ENCODE results near the gene SVIL.
"Not testable (repeated sequence)": the region's sequence is repeated elsewhere in the genome, so short reads cannot be mapped to it uniquely, and the experiment has no call there.

Gene SVIL

DNA sequence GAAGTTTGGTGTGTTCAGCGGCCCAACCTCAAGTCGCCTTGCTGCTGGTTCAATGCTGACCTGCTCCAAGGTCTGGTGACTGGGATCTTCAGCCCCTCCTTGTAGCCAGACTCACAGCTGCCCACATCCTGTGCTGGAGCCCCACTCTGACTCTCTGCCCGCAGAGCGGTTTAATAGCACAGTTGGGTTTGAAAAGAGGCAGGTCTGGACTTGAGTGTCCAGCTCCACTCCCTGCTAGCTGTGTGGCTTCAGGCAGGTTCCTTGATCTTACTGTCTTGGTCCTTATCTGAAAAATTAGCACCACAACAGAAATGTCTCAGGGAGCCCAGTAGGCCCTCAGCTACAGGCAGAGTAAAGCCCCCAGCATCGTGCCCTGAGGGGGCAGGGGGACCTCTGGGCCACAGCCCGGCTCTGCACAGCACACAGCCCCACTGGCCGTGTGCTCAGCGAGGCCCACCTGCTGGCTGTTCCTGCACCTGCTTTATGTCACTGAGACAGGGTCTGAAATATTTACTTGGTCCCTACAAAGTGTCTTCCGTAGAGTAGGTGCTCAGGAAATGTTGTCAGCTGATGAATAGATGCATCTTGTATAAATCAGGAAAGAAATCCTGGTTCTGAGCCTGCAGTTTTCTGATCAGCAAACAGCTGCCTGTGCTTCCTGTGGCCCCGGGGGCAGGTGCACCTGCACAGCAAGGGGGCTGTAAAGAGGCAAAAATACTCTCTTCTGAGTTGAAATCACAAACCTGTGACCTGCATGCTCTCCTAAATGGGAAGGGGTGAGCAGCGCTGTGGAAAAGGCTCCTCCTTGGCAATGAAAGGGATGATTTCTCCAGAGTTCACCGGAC lies 155.5 kb downstream of the SVIL start:
- DNase-seq: peak; percentile 33 to 87 (median 80)

DNA sequence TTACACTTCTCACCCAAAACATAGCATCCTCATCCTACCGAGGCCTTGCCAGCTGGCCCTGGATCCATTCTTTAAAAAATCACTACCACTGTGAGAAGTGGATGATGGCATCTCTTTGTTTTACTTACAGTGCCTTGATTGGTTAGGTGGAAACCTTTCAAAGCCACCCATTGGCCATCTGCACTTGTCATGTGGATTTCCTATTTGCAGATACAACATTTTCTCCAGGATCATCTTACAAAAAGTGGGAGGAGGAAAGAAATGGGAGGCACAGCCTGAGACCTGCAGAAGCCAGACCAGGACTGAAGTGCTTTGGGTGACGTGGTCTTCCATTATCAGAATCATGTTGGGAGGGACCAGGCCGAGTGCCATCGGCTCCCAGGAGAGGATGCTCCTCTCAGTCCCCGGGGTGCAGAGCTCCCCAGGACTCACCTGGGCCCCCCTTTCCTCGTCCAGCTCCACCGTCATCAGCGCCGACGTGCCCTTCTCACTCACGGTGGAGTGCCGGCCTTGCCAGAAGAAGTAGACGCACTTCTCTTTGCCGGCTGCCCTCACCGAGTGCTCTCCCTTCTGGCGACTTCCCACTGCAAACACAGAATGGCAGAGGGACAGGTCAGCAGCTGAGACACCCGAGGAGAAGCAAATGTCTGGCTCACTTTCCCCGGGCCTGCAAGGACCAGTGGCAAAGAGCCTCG lies 161.2 kb downstream of the SVIL start:
- no peak for DNase-seq

DNA sequence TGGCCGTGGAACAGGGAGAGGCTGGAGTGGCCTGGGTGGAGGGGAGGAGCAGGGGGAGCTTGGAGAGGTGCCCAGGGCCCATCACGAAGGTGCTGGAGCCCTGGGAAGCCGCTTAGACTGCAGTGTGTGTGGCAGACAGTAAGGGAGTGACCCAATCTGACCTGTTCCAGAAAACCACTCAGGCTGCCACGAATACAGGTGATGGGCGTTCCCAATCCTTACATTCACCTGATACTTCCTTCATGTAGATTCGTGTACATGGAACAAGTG lies 161.7 kb downstream of the SVIL start:
- DNase-seq: no peak

DNA sequence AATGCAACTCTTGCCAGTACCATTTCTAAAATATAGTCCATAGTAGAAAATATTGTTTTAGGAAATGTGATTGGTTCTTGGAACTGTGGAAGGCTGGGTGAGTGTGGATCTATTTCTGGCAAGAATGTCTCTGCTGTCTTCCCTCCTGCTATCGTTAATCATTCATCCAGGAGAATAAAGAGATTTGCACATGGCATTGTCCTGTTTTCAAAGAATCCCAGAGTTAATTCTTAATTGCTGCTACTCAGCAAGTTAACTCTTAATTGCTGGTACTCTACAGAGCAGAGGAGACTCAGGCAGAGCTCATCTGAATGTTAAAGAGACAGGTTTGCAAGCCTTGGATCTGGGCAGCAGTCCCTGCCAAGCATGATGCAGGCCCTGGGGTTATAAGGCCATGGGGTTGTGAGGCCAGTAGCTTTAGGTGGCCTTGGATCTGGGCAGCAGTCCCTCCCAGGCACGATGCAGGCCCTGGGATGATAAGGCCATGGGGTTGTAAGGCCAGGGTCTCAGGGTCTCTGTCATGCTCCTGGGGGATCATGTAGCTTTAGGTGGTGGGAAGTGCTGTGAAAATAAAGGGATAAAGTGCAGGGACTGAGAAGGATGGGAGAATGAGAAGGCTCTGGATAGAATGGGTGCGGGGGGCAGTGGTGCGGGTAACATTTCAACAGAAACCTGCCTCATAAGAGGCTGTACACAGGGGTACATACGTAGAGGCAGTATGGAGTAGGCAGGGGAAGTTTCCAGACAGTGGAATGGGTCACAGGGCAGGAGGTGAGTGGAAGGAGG lies 162.3 kb downstream of the SVIL start:
- peak in 1 of 3 experiments; percentile 1 for DNase-seq

DNA sequence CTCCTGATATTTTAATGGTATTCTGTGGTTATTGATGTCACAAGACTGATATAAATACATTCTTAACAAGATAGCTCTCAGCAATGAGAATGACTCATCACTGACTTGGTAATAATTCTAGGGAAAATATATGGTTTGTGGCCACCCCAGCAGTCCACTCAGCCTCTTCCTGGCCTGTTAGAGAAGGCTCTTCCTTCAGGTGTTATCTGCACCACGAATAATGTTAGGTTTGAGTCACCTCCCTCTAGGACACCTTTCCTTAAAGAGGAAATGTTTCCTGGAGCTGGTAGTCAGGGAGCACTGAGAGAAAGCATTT lies 163.3 kb downstream of the SVIL start:
- DNase-seq: no peak

DNA sequence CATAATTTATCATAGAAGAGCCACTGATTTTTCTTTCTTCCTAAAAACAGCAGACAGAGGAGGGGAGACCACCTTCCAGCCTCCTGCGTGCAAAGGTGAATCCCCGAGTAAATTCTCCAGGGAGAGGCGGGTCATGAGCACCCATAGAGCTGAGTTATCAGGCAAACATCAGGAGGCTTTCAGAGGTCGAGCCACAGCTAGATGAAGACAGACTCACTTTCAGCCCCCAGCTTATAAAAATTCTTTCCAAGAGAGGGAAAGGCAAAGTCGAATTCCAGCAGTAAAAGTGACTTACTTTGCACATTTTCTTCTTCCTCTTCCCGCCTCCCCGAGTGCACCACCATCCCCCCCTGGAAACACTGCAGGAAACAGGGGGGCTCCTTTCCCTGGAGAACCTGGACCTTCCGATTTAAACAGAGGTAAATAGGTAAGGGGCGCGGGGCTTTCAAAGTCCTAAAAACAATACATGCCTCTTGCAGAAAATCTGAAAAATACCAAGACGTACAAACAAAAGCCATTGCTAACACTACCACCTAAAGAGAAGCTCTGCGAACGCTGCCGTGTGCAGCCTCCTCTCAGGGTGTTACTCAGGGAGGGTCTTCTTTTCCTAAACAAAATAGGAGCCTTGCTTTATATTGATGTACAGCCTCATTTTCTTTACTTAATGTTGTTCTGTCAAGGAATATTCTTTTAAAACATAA lies 163.8 kb downstream of the SVIL start:
- no peak for DNase-seq

DNA sequence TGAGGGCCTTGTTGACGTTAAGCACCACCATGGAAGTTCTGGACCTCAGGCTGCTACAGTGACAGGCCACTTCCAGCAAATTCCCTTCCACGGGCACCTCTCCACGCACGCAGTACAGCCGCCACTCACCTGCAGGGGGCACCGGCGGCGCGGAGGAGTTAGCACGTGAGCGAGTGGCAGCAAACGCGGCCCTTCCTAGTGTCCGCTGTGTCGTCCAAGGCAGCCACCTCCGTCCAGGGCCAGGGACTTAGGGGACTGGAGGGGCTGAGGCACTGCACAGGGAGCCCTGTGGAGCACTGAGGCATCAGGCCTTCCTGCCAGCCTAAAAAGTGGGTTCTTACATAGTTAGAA lies 164.4 kb downstream of the SVIL start:
- peak in 1 of 3 experiments; percentile 9 for DNase-seq

DNA sequence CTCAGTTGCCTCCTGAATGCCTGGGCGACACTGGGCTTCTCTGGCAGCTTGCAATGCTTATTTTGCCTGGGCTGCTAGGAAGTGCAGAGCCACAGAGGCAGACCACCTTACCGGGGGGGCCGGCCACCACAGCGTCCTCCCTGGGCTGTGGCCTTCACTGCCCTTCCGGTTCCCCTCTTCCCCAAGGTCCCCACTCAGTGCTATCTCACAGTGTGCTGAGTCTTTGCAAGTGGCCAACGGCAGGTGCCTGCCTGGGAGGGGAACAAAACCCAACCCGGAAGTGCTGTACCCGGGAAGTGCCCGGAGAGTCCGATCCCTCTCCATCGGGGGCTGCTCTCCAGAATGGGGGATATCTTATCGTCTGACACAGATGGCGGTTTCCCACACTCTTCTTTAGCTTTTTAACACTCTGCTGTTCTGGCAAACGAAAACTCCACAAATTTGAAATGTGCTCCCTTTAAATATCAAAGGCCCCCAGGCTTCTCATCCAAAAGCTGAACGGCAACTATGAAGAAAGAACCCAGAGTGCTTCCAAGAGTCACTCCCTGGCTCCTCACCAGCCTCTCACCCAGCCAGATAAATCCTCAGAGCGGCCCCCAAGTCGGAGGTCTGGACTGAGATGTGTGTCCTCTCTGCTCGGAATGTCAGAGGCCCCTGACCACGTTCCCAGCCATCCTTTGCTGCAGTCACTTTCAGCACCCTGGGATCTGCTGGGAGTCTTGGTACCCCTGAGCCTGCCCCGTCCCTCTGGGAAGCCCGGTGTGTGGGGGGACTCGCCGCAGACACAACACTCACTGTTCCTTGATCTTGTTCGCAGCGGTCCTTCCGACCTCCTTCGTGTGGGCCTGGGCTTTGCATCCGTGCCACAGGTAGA lies 165.1 kb downstream of the SVIL start:
- no peak for DNase-seq

DNA sequence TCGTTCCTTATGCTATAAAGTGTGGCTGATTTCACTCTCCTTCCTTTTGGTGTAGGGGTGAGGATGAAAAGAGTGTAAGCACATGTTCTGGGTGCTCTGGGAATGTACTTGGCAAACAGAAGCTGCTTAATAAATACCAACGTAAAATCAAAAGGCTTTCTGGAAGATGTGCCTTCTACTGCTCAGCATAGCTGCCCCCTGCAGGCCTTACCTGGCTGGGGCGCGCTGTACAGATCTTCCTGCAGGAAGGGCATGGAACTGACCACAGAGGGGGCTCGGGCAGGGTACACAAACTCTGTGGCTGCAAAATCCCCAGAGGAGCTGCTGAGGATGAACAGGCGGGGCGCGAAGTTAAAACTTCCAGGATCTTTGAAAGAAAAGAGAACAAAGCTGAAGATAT lies 169.4 kb downstream of the SVIL start:
- DNase-seq: no peak

DNA sequence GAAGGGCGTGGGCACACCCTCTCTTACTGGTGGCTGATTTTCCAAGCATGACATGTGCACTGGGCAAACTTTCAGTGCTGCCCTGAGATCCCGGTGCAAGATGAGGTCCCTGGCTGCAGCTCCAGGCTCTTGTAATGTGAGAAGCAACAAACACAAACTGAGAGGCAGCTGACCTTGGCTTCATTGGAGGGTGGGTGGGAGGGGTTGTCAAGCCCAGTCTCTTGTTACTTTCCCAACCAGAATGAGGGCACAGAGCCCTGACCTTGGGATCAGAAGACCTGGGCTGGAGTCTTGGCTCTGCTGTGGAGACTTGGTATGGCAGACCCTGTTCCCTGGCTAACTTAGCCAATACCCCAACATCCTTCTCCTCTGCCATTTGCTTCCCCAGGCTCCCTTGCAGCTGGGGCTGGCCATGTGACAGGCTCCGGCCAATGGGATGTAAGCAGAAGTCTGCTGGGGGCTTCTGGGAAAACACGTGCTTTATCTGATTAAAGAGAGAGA lies 170.1 kb downstream of the SVIL start:
- not testable (repeated sequence) for DNase-seq

DNA sequence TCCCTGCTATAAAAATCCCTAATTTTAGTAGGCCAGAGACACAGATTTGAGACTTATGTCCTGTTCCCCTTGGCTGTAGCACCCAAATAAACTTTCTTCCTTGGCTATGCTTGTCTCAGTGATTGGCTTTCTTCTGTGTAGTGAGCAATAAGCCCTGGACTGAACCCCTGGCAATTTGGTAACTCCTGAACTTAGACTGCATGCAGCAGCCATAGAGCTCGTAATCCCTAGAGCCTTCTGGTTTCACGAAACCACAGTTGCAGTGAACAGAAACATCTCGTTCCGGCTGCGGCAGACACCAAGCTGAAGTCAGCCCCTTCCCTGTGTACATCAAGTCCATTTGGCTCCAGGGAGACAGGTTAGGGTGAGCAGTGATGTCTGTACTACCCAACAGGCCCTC lies 173.7 kb downstream of the SVIL start:
- no peak for DNase-seq

DNA sequence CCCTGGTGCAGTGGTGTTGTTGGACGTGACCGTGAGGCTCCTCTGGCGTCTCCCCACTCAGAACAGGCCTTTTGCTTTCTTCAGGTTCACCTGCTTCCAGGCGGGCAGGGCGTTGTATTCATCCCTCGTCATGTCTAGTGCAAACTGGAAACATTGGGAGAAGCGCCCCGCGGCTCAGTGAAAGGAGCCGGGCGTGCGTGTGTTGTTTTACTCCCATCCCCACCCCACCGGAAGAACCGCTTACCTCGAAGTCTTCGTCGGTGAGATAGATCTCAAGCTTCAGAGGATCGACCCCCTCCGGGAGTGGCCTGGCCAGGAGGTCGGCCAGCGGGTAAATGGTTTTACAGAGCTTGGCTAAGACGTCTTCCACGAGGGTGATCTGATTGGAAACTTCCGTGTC lies 176.6 kb downstream of the SVIL start:
- not testable (repeated sequence) for DNase-seq

DNA sequence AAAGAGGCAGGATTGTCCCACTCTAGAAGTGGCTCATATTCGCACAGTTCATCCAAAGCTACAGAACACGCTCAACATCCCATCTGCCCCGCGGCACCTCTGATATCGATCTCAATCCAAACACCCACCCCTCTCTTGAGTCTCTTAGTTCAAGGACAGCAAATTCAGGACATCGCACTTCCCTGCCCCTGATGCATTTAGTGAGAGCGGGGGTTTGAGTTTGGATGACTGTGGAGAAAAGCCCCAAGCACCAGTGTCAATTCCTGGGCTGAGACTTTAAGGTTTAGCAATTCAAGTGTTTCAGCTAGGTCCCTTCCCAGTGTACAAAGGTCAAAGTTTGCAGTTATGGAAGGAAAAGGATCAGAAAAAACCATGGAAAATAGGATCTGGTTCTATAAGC lies 179.7 kb downstream of the SVIL start:
- no peak for DNase-seq

DNA sequence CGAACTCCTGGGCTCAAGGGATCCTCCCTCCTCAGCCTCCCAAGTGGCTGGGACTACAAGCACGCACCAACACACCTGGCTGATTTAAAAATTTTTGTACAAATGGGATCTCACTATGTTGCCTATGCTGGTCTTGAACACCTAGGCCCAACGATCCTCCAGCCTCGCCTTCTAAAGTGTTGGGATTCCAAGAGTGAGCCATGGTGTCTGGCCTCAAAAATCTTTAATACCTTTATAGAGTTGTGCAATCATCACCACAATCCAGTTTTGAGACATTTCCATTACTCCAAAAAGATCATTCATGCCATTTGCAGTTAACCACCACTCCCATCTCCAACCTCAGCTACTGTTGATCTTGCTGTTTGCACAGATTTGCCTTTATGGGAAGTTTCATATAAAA lies 180.5 kb downstream of the SVIL start:
- no peak for DNase-seq

DNA sequence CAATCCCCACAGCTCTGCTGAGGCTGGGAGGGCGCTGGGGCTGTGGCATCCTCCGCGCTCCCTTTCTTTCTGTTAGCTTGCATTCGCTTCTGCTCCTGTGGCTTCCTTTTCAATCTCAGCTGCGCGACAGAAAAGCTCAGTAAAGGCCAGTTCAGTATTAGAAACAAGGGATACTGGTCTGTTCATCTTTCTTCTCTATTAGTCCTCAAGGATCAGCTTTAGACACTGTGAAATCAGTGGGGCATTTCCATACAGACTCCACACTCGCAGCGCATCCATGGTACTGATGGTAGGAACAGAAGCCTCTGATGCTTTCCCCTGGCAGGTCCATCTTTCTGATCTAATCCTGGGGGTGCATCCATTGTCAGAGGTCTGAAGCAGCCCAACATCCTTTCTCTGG lies 182.2 kb downstream of the SVIL start:
- no peak for DNase-seq

DNA sequence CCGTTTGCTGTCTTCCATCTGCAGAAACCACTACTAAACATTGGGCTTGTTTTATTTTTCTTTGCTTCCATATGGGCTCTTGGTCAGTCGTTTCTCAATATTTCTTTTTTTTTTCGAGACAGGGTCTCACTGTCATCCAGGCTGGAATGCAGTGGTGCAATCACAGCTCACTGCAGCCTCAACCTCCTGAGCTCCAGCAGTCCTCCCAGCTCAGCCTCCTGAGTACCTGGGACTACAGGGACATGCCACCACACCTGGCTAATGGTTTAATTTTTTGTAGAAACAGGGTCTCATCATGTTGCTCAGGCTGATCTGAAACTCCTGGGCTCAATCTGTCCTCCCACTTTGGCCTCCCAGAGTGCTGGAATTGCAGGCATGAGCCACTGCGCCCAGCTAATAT lies 182.8 kb downstream of the SVIL start:
- DNase-seq: no peak

DNA sequence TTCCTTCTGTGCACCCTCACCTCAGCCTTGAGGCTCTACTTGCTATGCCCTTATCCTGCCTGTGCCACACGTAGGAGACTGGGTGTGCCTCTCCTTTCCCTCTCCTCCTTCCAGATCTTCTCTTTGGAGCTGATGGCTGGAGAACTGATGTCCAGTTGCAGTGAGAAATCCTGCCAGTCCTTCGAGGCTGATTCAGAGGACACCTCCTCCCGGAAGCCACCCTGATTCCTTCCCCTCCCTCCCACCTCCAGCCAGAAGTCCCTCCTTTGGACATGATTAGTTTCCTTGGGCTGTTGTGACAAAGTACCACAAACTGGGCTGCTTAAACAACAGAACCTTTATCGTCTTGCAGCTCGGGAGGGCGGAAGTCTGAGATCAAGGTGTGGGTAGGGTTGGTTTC lies 184.4 kb downstream of the SVIL start:
- DNase-seq: no peak

DNA sequence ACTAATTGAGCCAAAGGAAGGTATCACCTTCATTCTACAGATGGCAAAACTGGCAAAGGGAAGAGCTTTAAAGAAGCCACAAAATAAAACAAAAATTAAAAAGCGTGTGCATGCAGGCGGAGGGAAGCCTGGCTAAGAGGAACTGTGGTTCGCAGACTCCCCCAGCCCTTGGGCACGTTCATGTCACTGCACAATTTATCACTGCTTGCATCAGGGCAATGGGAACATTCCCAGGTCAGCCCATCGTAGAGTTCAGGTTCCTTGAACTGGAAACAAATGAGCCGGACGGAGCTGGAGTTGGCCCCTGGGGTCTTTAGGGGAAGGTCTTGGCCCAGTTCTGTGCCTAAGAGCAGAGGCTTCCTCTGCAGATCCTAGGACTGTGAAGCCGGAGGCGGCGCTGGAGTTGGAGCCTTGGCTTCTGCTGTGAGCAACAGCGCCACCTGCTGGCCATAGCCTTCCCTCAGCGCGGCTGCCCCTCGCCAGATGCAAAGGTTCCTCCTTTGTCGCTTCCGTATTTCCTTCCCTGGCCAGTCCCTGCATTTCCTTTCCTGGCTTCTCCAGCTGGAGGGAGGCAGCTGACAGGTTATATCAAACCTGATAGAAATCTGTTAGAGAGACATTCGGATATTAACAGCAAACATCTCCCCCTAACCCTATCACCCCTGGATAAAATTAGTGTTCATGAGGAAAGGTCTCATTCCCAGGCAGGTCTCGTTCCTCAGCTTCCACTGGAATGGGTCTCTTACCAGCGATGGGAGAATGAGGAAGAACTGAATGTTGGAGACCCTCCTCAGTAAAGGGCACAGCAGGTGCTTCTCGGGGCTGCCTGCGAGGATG lies 185.8 kb downstream of the SVIL start:
- peak; percentile 17 to 54 (median 47) for DNase-seq

DNA sequence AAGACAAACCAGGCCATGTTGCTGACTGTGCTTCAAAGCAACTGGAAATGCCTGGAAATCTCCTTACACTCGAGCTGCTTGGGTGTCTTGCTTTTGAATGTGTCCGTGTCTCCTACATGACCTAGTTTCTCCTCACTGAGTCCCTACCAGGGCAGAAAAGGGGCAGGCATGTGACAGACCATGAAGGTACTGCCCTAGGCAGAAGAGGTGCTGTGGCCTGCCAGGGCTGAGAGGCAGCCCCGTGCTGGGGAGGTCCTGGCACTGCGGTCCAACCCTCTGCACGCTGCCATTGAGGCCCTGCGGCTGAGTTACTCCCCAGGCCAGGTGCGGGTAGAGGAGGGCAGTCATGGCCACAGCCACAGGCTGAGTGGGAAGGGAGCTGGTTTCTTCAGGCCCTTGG lies 186.6 kb downstream of the SVIL start:
- no peak for DNase-seq

DNA sequence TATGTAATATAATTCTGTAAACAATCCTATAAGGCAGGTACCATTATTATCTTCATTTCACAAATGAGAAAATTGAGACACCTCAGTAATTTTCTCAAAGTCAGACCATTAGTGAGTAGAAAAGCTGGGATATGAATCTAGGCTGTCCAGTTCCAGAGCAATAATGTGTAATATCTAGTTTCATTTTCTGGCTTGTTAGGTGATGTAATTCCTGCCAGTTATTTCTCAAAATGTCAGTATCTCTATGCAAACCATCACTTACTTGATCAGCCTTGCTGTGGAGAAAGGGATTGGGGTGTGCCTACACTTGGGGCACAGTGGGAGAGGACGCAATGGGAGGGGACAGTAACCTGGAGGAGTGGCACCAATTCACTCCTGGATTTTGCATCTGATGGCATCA lies 188.4 kb downstream of the SVIL start:
- DNase-seq: no peak

DNA sequence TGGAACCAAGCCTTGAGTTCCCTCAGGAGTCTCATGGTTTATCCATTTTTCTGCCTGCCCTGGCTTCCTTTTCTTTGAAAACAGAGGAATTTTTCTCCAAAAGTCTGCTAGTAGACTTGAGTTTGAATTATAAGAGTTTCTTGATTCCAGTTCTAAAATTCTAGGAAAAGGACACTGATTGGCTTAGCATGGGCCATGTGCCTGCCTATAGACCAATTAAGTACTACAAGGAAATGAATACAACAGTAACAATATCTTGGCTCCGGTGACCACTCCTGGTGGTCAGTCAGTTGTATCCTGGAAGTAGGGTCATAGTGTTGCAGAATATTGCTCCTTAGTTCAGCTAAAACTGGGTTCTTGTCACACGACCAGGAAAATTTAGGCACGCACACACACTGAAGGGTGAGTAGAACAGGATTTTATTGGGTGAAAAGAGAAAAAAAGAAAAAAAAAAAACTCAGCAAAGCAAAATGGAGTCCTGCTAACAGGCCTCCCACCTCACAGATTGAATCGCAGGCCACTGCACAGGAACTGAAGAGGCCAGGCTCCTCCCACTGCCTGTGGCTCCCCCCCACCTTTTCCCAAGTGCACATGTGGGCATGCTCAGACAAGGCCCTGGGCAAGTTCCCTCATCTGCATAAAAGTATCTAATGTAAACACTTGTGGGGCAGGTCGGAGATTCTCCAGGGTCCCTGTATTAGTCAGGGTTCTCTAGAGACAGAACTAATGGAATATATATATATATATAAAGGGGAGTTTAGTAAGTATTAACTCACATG lies 190.8 kb downstream of the SVIL start:
- peak in 1 of 3 experiments; percentile 1 for DNase-seq

All from NCI-H1417 (cell line).